ENCODE data around the gene BTBD10.

BTBD10 gene

DNA sequence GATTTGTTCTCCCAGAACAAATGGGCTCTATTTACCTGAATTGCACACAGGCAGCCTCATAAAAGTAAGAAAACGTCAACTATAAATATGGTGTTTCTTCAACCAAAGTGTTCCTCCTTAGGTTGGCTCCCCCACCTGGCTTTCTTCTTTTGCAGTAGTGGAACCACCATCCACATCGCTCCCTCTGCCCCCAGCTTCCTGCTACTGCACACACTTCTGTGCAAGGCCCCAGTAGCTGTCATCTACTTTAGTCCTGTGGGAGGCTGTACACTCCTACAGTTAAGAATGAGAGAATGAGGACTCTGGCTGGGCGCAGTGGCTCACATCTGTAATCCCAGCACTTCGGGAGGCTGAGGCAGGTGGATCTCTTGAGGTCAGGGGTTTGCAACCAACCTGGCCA, 95.9 kb downstream of the BTBD10 start:
- no peak for DNase-seq

DNA sequence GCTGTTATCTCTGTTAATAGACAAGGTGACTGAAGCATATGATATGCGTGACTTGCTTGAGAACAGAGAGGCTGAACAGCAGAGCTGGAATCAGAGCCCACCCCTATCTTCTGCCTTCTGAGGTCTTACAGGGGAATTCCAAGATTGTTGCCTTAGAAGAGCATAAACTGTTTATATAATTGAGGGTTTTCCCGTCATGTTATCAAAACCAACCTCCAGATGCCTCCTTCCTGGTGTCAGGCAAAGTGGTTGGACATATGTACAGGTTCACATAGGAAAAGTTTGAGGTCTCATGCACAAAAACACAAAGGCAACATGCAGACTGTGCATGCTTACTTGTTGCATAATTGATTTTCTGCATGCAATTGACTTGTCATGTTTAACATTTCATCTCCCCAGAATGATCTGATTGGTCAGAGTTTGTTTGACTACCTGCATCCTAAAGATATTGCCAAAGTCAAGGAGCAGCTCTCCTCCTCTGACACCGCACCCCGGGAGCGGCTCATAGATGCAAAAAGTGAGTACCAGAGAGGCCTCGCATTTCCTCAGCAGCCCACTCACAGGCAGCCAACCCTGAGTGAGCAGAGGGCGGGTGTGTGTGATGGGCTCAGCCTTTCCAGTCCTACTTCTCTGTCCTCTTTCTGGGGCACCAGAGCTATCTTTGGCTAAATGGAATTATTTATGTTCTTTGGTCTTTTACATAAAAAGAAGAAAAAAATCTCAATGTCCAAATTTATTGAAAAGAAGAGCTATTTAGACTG, 96.6 kb downstream of the BTBD10 start:
- DNase-seq: no peak

DNA sequence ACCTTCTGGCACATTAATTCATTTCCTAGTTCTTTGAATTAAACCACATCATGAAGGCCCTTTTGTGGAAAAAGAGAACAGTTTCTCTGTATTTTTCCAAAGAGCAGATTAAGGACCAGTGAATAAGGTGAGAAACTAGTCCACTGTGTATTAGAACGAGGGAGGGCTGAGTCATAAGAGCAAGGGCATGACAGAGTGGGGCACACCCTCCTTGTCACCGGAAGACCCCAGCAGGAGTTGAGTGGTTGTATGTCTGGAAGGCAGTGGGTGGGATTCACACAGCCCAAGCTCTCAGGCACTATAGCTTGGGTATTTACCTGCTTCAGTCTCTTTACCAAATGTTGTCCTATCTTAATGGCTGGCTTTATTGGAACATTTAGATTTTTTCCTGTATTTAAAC, 98.6 kb downstream of the BTBD10 start:
- no peak for DNase-seq

DNA sequence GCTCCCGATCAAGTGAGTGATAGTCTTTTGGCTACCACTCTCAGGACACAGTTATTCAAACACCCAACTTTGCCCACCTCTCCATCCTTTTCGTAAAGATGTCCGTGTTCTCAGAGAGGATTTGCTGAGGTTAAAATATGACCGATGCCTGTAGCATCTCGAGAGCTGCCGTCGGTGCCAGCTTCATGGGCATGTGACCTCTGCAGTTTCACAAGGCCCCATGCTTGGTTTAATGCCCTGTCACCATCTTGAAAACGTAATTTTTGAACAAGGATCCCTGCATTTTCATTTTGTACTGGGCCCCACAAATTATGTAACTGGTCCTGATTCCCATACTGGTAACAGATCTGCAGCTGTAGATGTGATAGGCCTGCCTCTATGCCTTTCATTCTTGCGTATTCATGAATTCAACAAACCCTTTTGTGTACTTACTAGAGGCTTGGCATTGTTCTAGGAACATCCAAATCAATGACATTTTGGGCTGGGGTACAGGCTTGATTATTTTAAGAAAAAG, 100.4 kb downstream of the BTBD10 start:
- no peak for DNase-seq

DNA sequence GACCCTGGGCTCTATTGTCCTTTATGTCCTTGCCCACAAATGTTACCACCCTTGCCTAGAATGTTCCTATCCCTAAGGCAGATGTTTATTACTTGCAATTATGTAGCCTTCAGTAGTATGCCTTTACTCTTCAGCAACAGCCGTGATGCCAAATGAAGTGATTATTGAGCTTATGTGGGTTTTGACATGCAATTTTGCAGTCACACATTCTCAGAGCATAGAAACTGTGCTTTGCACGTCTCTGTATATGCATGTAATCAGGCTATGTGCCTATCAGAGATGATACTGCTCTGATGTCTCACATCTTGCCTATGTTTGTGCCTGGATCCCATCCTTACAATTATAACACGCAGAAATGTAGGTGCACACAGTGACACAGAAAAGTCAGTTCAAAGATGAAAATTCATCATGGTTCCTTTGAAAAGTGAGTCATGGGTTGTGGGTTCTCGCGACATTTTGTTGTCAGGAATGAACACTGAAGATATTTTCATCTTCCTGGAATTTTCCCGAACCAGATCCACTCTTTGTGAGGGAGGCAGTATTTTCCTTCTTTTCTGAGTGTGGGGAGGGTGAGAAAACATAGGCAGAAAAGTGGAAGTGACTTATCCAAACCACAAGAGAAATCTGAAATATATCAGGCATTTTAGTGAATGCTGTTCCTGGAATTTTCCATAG, 104.3 kb downstream of the BTBD10 start:
- no peak for DNase-seq

DNA sequence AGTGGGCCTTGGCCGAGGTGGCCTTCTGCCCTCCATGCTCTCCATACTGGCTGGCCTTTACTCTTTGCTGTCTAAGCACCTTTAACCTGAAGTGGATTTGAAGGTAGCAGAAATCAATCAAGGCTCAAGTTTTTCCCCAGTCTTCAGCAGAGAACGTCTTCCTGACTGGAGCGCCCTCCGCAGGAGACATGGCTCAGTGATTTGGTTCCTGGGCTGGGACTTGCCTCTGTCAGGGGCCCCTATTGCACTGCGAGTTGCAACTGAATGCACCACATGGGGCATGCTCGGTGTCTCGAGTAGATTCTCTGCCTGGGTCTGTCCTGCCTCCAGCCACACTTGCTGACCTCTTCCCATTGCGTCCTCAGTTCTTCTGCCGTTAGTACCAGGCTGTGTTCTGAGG, 105.8 kb downstream of the BTBD10 start:
- DNase-seq: no peak

DNA sequence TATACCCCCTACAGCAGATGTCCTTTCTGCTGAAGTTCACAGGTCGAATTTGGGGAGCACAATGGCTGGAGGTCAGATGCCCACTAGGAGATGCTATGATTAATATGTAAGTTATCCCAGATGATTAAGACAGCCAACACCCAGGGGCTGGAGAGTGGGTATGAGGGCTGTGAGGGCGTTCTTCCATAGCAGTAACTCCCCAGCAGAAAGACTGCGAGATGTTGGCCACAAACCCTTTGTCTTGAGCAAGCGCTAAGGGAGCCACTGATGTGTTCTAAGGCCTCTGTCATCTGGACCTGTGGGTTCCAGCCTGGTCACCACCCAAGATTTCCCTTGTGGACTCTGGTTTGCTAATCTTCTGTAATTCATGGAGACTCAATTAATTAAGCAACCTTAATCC, 107.8 kb downstream of the BTBD10 start:
- no peak for DNase-seq

DNA sequence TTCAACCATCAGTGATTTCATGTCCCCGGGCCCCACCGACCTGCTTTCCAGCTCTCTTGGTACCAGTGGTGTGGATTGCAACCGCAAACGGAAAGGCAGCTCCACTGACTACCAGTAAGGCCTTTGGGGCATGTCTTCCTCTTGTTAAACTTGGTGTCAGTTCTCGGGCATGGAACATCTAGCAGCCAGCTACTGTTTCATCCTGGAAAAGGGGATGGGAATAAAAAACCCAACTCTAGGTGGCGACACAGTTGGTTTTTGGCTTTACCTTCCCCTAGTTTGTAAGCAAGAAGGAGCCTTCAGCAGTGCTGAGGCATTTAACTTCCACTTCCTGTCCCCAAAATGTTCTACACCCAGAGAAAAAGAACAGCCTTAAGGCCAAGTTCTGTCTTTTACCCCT, 108.7 kb downstream of the BTBD10 start:
- no peak for DNase-seq

DNA sequence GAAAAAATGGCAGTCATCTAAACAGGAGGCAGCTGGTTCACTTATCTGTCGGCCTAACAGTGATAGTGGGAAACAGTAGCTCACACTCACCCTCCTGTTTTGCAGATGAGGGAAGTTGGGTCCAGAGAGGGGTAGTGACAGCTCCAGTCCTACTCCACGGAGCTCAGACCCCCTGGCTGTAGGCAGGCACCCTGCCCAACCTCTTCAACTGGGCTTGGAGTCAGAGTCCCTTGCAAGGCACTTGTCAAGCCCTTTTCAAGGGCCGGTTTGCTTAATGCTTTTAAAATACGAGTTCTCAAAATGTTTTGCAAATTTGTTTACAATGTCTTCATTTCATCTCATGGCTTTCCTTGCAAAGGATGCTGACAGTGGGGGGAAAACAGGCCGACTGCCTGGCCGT, 110.3 kb downstream of the BTBD10 start:
- no peak for DNase-seq

DNA sequence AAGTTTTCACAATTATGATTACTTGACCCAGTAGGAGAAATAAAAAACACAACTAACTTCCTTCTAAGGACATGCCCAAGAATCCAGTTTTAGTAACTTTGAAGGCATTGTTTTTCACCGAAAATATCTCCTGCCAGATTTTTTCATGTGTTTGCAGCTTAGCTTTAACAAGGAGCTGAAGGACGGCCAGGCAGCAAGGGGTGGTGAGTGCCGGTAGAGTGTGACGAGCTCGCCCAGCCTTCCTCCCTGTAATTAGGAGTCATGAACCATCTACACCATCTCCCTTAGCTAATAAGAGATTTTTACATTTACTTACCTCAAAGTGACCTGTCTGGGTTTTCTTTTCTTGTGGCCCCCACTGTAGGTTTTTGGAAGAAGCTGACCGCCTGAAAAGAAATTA, 113.4 kb downstream of the BTBD10 start:
- DNase-seq: no peak

DNA sequence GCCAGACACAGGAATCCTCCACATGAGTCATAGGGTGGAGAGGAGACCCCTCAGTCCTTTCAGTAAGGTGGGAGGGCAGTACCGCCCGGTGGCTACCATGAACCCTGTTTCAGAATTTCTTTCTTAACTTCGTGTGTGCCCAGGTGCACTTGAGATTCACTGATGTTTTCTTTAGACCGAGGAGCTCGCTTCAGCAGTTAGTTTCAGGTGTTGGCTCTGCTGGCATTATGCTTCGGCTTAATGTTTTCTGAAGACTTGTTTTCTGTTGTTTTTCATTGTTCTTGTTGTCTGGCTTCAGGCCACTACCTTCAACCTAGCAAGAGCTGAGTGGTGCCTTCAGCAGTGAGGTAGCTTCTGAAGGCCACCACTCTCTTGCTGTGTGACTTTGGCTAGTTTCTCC, 114.0 kb downstream of the BTBD10 start:
- DNase-seq: no peak

DNA sequence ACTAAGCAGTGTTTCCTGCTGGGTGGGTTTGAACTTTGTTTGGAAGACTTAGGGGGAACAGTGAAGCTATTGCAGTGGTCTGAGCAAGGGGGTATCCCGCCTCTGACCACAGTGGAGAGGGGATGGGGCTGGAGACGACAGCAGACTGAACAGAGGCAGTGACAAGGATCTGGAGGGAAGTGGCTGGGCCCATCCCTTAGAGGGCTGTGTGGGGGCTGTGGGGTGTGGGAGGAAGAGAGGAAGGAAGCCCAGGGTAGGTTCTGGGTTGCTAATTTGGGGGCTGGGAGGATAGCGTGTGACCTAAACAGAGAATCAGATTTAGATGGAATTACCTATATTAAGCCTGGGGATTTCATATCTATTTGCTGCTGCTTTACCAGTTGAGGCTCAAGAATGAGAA, 114.7 kb downstream of the BTBD10 start:
- DNase-seq: no peak

DNA sequence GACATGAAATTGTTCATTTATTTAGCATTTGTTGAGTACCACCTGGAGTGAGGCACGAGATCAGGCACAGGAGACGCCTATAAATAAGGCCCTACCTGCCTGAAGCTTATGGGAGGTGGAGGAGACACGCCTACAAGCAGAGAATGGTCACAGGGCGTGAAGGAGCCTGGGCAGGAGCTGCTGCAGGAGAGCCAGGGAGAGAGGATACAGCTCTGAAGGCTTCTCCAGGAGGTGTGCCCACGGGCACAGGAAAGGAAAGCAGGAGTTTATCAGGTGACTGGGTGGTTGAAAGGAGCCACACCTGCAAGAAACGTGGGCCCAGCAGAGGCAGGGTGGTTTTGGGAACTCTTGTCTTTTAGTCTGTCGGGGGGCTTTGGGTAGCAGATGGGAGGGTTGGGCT, 115.1 kb downstream of the BTBD10 start:
- no peak for DNase-seq

DNA sequence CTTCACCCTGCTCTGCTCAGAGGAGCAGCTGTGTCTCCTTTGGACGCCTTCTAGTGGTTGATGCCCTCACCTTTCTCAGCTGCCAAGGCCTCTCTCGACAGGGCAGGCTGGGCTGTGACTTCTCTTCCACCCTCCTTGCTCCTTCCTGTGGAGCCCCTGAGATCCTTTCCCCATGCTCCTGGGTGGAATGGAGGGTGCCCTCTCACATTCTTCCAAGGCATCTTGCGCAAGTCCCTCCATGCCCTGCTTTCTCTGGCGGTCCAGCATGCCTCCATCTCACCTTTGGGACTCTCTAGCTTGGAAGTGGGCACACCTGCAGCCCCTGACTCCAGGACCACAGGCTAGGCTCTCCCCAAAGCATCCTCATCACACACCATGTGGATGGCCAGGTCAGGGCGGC, 116.6 kb downstream of the BTBD10 start:
- no peak for DNase-seq

DNA sequence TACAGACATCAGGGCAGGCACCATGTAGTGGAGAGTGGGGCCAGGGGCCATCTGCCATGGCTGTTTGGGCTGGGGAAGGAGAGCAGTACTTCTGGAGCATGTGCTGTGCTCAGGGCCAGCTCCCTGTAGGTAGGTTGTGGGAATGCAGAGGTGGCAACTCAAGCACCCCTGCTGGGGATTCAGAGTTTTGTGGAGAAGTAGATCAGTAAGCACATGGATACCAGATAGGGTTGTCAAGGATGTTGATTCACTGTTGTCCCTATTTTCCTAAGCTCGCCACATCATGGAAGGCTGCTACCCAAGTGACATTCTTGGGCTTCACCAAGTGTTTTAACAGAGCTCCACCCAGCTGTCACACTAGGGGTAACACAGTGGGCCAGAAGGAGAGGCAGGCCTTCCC, 118.2 kb downstream of the BTBD10 start:
- DNase-seq: no peak

DNA sequence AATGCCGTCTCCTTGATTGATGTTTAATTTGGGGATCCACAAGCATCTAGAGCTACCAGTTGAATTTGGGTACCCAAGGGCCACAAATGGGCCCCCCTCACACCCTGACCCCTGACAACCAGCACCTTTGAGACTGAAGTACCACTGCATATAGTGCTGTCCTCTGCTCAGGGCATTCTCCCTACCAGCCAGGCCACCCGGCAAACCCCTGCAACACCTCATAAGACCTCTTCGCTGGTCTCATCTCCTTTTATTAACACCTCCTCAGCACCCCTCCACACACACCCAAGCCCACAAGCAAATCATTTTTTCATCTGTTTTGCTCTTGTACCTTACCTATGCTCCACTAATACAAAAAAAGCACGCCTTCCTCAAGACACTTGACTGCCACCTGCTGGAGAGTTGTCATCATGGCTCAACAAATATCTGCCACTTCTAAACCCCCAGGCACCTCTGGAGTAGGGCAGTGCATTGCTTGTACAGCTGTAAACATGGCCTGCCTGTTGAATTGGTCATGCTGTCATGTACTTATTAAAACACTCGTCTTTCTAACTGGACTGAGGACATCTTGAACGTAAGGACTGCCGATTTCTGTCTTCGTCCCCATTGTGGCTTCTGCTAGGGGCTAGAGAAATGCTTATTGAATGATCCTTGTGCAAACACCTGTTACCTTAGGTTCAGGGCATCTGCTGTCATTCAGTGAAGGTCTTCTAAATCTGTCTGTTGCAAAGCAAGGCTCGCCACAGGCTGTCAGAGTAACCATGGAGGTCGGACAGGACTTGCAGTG, 118.9 kb downstream of the BTBD10 start:
- peak; percentile 71 for DNase-seq

DNA sequence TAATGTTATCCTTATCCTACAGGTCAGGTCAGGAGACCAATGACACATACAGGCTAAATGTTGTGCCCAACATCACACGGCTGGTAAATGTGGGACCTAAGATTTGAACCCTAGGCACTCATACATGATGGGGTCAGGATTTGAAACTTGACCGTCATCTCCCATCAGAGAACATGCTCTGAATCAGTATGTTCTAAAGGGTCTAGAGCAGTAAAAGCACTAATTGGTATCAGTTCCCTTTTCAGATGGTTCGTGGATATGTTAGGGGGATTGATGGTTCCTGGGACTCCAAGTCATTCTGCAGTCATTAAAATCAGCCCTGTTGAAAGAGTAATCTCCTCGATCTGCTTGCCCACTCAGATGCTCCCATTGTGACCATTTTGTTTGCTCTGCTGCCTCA, 120.0 kb downstream of the BTBD10 start:
- no peak for DNase-seq

DNA sequence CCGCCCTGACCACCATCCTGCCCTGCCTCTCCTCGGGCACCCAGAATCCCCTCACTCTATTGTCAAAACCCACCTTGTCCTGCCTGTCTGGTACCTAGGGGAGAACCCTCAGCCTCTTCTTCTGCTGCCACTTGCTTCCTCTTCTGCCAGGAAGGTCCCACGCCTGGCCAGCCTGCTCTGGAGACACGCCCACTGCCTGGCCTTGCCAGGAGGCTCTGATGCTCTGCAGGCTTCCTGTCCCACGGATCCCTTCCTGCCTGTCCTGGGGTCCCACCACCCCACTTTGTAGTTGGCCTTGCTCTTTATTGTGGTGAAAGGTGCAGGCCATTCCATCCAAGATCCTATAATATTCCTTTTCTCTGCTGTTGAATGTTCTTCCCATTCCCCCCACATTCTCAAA, 122.0 kb downstream of the BTBD10 start:
- DNase-seq: no peak

DNA sequence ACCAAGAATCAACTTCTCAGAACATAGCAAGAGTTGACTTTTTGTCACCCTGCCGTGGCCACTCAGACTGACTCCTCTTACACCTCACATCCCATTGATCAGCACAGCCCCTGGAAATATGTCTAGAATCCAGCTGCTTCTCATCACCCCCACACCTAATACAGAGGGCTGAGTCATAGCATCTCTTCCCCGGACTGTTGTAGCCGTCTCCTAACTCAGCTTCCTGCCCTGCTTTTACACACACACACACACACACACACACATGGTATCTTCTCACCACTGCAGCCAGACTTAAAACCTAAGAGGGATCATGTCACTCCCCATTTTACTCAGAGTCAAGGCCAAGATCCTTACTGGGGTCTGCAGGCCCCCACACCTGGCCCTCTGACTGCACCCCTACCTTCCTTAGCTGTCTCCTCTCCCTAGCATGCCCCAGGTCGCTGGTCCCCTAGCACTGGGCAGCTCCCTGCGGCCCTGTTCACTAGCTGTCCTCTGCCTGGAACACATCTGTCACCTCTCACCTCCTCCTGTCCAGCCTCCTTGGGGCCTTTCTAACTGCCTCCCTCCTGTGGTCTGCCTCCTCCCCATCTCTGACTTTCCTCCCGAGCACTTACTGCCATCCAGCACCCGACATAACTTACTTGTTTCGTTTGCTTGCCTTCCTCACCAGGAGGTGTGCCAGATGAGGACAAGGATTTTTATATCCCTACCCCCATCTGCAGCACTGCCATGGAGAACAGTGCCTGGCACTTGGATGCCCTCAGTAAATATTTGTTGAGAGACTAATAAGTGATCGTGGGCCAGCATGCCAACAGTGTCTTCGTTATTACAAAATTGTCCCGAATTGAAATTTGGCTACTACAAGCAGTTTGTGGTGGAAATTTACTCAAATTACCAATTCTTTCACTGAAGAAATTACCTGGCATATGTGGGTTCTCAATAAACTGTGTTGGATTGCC, 123.5 kb downstream of the BTBD10 start:
- peak; percentile 67 for DNase-seq

DNA sequence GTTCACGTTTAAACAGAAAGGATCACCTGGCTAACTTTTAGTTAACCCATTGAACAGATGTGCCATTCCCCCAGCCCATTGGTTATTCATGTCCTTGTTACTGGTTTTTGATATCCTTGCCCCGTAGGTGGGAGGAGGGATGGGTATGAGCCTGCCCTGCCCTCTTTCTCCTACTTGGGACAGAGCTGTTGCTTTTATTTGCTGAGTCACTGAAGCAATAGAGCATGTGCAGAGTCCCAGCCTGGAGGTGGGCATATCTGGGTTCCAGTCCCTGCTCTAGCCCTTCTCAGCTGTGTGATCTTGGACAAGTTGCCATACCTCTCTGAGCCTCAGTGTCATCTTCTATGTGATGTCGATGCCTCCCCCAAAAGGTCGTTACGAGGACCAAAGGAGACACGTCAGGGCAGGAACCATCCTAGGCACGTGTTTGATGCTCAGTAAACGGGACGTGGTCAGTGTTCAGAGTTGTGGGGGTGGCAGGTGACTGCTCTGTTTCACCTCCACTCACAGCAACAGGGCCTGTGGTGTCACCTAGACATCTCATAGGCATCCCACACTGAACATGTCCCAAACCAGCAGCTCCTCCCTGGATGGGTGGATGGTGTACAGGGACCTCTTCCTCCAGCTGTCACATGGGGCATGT, 124.5 kb downstream of the BTBD10 start:
- DNase-seq: no peak

DNA sequence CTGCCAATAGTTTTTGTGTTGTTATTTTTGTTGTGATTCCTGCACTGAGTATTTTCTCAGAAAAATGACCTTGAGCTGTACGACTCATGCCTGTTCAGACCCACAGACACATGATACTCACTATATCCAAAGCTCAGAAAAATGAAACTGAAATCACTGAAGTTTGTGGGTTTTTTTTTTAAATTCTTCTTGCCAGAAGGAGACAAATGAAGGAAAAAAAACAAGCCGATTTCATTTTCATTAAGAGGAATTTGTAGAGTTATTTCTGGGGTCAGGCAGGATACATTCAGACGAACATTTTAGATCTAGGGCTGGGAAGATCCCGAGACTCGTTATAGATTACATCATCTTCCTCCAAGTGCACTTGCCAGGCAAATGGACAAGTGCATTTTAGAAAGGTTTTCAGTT, 125.0 kb downstream of the BTBD10 start:
- peak; percentile 28 for DNase-seq

Measured in CD4-positive, alpha-beta T cell treated with Interleukin-4 for 4 hours (primary cell).